Ureter (tissue), 1 donor: ENCODE data around the gene MGARP. TPM values are rescaled to one million over a fixed set of nuclear protein-coding genes. Genes with fewer than 3 reads are reported as not detected.
A peak's percentile ranks its signal among the peaks of the same experiment; 100 is the strongest.
"Not testable (repeated sequence)": the region's sequence is repeated elsewhere in the genome, so short reads cannot be mapped to it uniquely, and the experiment has no call there.

Experiments
- DNase-seq: peaks from one replicate; pipeline ENCODE4 v3.0.0-alpha.2; 2020; ENCODE audit warnings: low spot score
- total RNA-seq: library from RNA; stranded (reverse); gene quantifications from one replicate; pipeline ENCODE4 v1.2.4, GENCODE V29; 2023
- donor health status: DM: yes; HTN: yes; CAD: no.

MGARP gene
- total RNA-seq: 0.75 TPM

DNA sequence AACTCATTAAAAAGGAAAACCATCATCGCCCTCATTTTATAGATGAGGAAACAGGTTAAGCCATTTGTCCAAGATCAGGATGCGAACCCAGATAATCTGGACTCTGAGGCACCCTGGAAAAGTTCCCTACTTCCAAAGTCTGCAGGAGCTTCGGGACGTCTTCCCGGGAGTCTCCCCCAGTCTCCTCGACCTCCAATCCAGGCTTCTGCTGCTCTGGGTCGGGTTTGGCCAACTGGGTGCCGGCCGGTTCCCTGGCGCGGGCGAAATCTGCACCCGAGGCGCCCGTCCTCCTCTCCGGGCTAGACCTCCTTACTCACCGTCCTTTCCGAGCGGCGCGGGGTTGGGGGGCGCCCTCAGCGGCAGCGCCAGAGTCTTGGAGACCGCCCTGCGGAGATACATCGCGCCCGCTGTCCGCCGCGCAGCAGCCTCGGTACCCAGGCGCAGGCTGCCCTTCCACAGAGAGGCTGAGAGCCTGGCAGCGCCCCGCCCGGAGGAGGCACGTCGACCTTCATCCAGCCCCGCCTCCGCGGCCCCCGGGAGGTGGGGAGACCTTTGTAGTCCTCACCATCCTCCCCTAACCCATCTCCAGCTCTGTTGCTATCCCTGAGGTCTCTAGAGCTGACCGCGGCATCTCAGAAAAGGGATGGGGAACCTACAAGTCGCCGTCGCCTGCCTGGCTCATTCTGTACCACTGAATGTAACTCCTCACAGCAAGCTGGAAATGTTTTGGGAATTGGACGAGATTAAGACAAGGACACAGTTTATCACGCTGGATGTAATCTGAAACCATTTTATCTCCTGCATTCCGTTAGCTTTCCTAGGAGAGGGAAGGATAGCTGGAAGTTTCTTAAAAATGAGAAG, at the start of gene MGARP:
Gene MGARP (minus strand): TSS at position 466 of the 861 bp plus-strand sequence. CDS start 67 bp downstream, at position 399.
- DNase-seq: no peak

DNA sequence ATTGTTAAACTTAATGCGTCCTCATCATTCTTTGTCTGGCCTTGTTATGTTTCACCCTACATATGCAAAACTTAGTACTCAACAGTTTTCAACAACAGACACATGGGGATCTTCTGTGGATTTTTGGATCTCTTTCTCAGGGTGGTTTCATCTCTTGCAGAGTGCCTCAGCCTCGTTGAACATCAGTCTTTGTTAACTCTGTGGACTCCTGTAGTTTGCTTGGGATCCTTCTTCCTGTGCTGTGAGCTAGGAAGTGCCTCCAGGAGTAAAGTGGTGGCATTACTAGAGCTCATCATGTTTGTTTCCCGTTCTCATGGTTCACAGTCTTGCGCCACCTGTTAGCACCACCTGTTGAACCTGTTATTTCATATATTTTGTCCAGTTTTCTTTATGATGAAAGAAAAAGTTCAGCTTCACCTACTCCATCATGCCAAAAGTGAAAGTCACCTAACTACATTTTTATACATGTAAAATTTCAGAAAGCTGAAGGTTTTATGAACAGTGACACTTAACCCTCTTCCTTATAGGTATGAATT, 49.7 kb upstream of the MGARP start:
- no peak for DNase-seq

DNA sequence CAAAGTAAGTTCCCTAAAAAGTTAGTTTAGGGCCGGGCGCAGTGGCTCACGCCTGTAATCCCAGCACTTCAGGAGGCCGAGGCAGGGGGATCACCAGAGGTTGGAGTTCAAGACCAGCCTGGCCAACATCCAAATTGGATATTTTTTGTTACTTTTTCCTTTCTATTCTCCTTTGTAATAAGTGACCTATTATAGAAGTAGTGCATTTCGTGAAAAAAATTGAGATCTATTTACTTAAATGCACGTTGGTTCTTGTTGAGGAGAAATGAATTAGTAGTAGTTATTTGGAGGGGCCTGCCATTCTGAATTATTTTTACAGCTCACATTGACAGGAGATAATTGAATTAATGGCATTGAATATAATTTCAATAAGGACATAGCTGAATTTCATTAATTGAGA, 44.6 kb upstream of the MGARP start:
- DNase-seq: no peak

DNA sequence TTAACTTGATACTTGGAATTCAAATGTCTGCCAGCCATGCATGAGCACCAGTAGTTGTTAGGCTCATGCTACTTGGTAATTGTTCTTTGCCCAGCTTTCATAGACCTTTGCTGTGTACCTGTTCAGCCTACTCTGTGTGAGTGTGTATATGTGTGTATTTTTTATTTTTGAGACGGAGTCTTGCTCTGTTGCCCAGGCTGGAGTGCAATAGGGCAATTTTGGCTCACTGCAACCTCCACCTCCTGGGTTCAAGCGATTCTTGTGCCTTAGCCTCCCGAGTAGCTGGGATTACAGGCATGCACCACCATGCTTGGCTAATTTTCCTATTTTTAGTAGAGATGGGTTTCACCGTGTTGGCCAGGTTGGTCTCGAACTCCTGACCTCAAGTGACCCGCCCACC, 42.5 kb upstream of the MGARP start:
- DNase-seq: not testable (repeated sequence)

DNA sequence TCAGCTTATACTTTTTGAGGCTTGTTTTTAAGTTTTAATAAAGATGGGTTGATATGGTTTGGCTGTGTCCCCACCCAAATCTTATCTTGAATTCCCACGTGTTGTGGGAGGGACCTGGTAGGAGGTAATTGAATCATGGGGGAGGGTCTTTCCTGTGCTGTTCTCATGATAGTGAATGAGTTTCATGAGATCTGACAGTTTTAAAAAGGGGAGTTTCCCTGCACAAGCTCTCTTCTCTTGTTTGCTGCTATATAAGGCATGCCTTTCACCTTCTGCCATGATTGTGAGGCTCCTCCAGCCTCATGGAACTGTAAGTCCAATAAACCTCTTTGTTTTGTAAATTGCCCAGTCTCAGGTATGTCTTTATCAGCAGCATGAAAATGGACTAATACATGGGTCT, 42.0 kb upstream of the MGARP start:
- DNase-seq: not testable (repeated sequence)

DNA sequence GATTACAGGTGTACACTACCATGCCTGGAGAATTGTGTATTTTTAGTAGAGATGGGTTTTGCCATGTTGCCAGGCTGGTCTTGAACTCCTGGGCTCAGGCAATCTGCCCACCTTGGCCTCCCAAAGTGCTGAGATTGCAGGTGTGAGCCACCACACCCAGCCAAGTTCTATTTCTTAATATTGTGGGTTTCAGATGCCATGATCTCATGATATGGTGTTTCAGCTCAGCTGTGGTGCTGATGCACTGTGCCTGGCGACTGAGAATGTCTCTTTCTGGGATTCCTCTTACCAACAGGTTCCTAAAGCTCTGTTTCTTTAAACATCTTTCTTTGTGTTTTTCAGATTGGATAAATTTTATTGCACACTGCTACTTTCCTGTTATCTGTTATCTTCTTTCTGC, 39.5 kb upstream of the MGARP start:
- DNase-seq: no peak

DNA sequence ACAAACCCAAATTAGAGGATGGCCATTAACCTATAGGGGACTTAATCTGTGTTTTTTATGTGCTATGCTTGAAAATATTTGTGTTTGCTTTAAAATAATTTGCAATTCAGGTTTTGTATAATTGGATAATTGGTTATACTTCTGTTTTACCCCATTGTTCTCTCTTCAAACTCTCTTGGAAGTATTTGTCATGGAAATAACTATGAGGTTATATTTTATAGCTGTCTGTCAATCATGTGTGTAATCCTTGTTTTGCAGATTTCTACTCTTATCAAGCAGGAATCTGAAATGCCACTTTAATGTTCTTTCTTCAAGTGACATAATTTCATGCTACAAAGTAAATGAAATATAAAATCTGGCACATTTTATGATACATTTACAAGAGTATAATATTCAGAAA, 37.6 kb upstream of the MGARP start:
- DNase-seq: no peak

DNA sequence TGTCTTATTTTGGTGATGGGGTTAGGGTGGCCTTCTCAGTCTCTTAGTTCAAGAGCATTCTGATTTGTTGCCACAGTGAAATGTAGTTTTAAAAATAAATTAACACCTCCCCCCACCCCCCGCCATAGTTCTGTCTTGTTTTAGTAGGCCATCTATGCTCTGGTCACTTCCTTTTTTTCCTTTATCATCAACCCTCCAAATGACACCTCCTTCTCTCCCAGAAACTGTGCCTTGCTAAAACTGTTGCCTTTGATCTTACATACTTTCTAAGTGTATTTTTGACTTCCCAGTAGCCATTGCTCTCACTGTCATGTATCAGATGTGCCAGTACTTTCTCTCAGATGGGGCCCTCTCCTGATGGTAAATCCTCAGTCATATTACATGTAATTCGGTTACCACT, 36.7 kb upstream of the MGARP start:
- DNase-seq: no peak

DNA sequence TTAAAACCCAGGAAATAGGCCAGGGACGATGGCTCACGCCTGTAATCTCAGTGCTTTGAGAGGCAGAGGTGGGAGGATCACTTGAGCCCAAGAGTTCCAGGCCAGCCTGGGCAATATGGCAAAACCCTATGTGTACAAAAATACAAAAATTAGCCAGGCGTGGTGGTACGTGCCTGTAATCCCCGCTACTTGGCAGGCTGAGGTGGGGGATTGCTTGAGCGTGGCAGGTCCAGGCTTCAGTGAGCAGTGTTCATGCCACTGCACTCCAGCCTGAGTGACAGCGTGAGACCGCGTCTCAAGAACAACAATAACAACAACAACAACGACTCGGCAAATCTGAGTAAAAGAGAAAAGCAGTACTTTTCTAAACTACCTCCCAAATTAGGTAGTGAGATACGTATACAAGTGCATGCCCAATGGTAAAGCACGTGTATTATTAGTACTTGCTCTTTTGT, 35.2 kb upstream of the MGARP start:
- DNase-seq: no peak

DNA sequence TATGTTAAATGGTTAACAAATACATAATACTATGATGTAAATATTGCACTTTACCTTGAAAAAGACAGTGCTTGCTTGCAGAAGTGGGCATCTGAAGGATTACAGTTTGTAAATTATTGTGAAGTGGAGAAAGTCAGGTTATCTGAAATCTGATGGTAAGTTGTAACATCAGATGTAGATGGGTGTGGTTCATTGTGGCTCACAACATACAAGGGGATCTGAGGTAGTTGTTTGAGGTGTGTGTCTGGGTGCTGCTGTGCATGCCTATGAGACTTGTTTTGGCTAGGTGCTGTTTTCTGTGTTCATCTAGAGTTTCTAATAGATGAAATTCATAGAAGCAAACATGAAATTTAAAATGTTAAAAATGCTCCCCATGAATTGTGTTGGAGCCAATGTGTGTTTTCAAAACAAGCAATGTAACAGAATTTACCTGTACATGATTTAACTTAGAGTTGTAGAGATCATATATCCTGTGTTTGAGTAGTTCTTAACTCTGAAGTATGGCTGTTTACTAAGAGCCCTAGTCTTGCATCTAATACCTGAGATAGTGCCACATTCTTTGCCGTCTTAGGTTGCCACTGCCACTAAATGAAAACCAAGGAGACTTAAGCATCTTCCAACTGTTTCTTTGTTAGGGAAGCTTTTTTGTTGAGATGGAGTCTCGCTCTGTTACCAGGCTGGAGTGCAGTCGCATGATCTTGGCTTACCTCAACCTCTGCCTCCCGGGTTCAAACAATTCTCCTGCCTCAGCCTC, 34.2 kb upstream of the MGARP start:
- DNase-seq: no peak

DNA sequence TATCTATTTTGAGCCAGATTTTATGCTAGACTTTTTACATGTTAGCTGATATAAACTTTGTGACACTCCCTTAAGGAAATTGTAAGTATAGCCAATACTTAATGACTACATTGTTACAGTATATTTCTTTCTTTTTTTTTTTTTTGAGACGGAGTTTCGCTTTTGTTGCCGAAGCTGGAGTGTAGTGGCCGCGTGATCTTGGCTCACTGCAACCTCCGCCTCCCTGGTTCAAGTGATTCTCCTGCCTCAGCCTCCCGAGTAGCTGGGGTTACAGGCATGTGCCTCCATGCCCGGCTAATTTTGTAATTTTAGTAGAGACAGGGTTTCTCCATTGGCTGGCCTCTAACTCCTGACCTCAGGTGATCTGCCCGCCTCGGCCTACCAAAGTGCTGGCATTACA, 33.4 kb upstream of the MGARP start:
- not testable (repeated sequence) for DNase-seq

DNA sequence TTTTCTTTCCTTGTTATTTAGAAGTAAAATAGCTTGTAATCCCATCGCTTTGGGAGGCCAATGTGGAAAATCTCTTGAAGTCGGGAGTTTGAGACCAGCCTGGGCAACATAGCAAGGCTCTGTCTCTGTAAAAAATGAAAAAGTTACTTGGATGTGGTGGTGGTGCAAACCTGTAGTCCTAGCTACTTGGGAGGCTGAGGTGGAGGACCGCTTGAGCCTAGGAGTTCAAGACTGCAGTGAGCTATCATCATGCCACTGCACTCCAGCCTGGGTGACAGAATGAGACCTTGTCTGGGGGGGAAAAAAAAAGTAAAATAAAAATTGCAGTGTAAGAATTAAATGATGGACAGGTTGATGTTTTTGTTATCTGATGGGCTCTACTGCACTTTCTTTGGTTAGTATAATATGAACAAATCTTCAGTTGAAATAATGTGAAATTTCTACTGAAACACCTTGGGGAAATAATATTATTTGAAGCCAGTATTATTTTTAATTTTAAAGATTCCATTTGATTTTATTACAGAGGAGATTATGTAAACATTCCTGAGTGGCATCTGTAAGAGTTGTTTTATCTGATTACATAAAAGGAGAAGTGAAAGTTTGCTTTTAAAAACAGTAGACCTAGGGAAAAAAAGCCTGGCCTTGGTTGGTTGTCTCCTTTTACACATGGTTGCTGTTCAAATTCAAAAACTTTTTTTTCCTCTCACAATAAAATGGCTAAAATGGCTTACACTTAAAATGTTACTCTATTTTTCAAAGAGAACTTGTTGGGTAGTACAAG, 32.7 kb upstream of the MGARP start:
- DNase-seq: no peak

DNA sequence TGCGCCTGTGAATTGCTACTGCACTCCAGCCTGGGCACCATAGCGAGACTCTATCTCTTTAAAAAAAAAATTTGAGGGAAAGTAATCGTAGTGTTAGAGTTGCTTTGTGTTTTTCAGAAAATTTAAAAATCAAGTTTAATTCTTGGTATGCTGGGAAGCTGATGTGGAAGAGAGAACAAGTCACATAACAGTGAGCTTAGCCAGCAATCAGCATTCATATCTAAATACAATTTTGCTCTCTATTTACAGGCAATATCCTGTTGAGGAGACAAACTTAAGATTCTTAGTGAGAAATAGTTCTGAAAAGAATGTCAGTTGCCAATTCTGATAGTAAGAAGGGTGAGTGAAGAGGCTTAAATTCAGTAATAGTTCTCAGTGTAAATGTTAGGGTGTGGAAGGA, 31.9 kb upstream of the MGARP start:
- no peak for DNase-seq

DNA sequence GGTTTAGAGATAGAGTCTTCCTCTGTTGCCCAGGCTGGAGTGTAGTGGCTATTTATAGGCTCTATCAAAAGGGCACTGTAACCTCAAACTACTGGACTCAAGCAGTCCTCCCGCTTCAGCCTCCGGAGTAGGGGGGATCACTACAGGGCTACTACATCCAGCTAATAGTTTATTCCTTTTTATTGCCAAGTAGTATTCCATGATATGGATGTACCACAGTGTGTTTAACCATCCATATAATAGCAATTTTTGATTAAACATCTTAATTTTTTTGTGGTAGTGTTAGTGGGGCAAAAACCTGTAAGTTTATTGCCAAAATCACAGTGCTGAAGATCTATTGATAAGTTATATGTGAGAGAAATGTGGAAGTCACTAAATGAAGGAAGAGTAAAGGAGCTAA, 24.9 kb upstream of the MGARP start:
- no peak for DNase-seq

DNA sequence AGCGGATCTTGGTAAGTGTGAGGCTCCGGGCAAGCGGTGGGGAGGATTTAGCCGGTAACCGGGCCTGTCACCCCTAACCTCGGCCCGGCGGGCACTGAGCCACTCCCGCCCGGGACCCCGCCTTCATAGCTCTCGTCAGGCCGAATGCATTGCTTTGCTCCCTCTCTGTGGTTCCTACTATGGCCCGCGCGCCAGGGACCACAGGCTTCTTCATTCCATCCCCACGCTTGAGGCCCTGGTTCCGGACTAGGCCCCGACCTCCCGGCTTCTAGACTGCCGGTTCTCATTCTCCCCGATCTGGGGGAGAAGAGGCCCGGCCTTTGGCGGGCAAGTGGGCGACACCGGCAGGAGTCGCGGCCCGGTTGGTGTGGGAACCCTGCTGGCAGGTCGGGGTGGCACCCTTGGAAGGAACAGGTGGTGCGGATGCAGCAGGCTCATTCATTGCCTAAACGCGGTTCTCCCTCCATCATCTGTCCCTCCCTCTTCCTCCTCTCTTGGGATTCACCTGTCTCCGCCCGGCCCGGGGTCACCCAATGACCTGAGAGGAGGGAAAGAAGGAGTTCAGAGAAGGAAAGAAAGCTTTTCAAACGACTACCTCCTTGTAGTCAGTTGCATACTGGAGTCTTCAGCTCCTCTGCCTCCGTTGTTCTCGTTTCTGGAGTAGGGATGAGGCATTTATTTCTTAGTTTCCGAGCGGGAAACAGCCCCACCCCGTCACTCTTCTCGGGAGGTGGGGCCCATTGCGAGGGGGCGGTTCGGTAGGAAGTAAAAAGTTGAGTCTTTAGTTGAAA, 22.0 kb upstream of the MGARP start, which contains the start of gene NDUFC1:
Gene NDUFC1 (minus strand): TSS at position 657 of the 791 bp plus-strand sequence. CDS start 6,679 bp downstream, outside the sequence.
- DNase-seq: peak; percentile 53

DNA sequence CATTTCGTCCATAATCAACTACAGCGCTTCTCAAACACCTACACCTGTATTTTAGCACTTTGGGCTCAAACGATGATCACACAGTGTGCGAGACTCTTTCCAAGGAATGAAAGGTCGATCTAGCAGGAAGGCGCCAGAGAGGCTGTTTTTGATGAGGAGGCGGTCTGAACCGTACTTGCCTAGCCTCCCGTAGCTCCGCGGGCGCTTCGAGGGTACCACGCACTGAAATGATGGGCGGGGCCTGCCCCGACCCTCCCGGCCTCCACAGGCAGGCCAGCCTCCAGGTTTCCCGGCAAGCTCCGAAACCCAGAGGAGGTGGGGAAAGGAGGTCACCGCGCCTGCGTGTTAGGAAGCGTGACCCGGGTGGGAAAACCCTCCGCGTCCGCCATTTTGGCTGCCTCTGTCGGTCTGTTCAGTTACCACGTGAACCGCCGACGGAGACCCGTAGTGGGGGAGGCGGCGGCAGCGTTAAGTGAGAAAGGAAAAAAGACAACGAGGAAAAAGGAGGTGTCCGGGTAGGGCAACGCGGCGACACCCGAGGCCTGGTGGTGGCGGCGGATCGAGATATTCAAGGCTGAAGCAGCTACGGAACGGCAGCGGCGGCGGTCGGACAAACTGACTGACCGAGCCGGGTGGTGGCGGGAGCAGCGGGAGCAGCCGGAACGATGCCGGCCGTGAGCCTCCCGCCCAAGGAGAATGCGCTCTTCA, 21.2 kb upstream of the MGARP start, which contains the start of gene NAA15:
Gene NAA15 (plus strand): TSS at position 393 of the 708 bp plus-strand sequence. CDS start 273 bp downstream, at position 666.
- DNase-seq: peak; percentile 98

DNA sequence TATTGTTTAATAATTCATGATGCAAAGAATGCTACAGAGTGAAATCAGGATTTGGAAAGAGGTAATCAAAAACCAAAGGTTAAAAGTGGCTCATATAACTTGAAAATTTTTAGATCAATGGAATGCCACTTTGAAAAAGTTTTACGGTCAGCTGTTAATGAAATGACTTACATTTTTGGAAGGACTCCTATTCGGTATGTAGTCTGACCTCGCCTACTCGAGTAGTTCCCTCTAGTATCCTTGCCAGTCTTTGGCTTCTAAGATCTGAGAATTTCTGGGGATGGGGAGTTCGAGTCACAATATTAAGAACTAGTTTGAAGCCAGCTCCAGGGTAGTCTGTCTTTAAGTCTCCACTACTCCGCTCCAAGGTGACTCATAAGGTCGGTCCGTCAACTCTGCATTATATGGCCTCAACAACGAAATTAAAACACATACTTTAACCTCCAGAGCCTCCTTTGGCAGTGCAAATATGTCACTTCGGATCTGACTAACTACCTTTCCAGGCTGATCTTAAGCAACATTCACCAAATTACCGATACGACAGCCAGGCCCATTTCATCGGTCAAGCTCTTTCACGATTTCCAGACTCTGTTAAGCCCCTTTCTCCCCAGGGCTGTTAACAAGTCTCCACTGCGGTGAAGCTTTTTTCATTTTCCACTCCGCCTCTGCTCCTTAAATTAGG, 20.5 kb upstream of the MGARP start:
- DNase-seq: no peak

DNA sequence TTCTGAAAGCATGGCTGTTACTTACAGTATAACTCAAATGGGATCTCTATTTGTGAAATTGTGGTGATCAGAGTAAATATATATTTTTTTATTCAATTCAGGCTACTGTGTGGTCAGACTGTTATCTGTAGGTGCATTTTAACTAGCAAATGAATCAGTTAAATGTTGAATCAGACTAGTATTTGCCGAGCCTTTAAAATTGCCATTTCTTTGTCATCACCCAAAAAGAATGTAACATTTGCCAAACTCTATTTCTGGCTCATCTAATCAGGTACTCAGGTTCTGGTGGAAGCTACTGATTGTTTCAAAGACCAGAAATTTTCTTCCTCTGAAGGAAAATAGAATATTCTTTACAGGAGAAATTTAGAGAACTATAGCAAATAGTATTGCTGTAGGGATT, 19.5 kb upstream of the MGARP start:
- DNase-seq: no peak

DNA sequence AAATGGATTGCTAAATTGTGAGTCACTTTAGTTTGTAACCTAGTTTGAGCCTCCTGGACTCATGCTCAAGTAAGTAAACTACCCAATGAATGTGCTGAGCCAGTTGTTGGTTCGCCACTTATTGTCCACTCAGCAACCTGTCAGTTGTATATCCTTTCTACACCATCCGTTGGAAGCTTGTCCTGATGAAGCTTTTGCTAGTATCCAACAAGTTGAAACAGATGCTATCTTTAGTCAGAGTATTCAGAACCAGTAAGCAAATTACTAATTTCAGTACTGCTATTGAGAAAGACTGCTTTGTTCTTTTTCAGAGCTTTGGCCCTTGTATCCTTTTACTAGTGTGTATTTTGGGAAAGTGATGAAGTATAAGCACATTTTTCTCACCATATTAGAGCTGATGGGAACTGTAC, 17.0 kb upstream of the MGARP start:
- DNase-seq: no peak

DNA sequence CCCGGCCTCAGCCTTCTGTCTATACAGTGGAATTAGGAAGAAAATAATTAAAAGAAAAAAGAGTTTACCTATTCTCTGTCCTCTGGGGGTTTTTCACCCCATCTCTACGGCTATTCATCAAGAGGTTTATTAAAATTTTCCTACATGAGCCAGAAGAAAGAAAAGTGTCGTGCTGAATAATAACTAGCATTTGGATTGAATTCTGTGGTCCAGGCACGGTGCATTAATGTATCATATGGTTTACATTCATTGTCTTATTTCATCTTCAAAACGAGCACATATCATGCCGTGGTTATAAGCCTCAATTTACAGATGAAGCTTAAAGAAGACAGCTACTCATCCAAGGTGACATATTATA, 15.9 kb upstream of the MGARP start:
- DNase-seq: no peak
